Hepatocyte (in vitro differentiated cells): Measurements from ENCODE around the gene ALG1L2. TPM values are rescaled to one million over a fixed set of nuclear protein-coding genes. Genes with fewer than 3 reads are reported as not detected.
"Not testable (repeated sequence)": the region's sequence is repeated elsewhere in the genome, so short reads cannot be mapped to it uniquely, and the experiment has no call there.

Experiments used
- DNase-seq: peaks from one replicate; pipeline ENCODE4 v3.0.0-alpha.2; 2016; ENCODE audit warnings: low spot score
- H2AFZ ChIP-seq: fragments of 200-600 bp; sonication (generic); 2 replicates; pipeline ENCODE4 v1.6.0; 2016; ENCODE audit warnings: antibody characterized with exemption, mild to moderate bottlenecking
- H3K27ac ChIP-seq: fragments of 200-600 bp; sonication (generic); 2 replicates; pipeline ENCODE4 v1.5.1; 2016; ENCODE audit warnings: mild to moderate bottlenecking
- H3K27me3 ChIP-seq: fragments of 200-600 bp; sonication (generic); 2 replicates; pipeline ENCODE4 v1.6.1; 2016
- H3K36me3 ChIP-seq: fragments of 200-600 bp; sonication (generic); replicated peaks from 2 replicates; pipeline ENCODE4 v1.5.1; 2016; ENCODE audit warnings: low read depth; ENCODE audit not compliant: insufficient read depth
- H3K4me1 ChIP-seq: fragments of 200-600 bp; sonication (generic); 2 replicates; pipeline ENCODE4 v1.5.1; 2016; ENCODE audit warnings: mild to moderate bottlenecking, moderate library complexity; ENCODE audit not compliant: insufficient read depth
- H3K4me2 ChIP-seq: fragments of 200-600 bp; sonication (generic); 2 replicates; pipeline ENCODE4 v1.6.0; 2016
- H3K4me3 ChIP-seq: fragments of 200-600 bp; sonication (generic); 2 replicates; pipeline ENCODE4 v1.5.1; 2016; ENCODE audit warnings: mild to moderate bottlenecking
- H3K79me2 ChIP-seq: fragments of 200-600 bp; sonication (generic); 2 replicates; pipeline ENCODE4 v1.6.0; 2017; ENCODE audit warnings: mild to moderate bottlenecking
- H3K9me2 ChIP-seq: fragments of 200-600 bp; sonication (generic); replicated peaks from 2 replicates; pipeline ENCODE4 v1.6.0; 2017; ENCODE audit warnings: mild to moderate bottlenecking; ENCODE audit not compliant: insufficient read depth
- H3K9me3 ChIP-seq: fragments of 200-600 bp; sonication (generic); 2 replicates; pipeline ENCODE4 v1.5.1; 2016; ENCODE audit warnings: low read depth, mild to moderate bottlenecking
- H4K20me1 ChIP-seq: fragments of 200-600 bp; sonication (generic); 2 replicates; pipeline ENCODE4 v1.6.0; 2016; ENCODE audit warnings: mild to moderate bottlenecking; ENCODE audit not compliant: insufficient read depth, poor library complexity, severe bottlenecking
- EZH2 ChIP-seq: fragments of 200-600 bp; sonication (generic); IDR thresholded peaks from 2 replicates; pipeline ENCODE4 v1.6.1; 2016; ENCODE audit warnings: antibody characterized with exemption, mild to moderate bottlenecking, borderline replicate concordance
- WGBS: methylation state at CpG from one replicate; pipeline ENCODE4 v1.1.6; 2016; ENCODE audit warnings: low lambda C conversion rate; ENCODE audit errors: missing lambda C conversion rate; 5-methylcytosine and 5-hydroxymethylcytosine counted together
- polyA plus RNA-seq: library from polyadenylated mRNA; unstranded; fragments of >200 nt; fragmentation: Nextera tagmentation; extraction: Ambion mirVana; gene quantifications from 2 replicates; pipeline ENCODE4 v1.2.1, GENCODE V29; 2016
- total RNA-seq: library from RNA; depleted of rRNA; stranded (reverse); fragments of >200 nt; gene quantifications from 2 replicates; pipeline ENCODE4 v1.2.3, GENCODE V29; 2014

The ALG1L2 gene
- total and polyA plus RNA-seq, 2 experiments from 2014 or later = 1.7 TPM; not detected in 1

DNA sequence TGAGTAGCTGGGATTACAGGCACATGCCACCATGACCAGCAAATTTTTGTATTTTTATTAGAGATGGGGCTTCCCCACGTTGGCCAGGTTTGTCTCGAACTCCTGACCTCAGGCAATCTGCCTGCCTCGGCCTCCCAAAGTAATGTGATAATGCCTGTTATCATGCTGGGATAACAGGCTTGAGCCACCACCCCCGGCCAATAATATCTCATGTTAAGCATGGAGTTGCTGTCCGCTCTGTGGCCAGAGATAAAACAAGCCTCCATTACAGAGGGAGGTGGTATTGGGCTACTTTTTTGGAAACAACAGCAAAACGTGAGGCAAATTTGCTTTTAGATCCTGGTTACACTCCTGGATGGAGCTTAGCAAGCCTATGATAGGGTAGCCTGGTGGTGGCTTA lies 32.9 kb upstream of the ALG1L2 start:
- H3K27me3 ChIP-seq = no peaks in the 10 kb centered on the region
- no peaks in the 10 kb centered on the region for H3K79me2 ChIP-seq
- H3K4me1 ChIP-seq = no peaks in the 10 kb centered on the region
- no peak for DNase-seq
- no peak overlapping the region for H3K4me3 ChIP-seq
- H4K20me1 ChIP-seq = no peaks in the 10 kb centered on the region
- no peaks in the 10 kb centered on the region for H3K9me3 ChIP-seq
- H3K4me2 ChIP-seq = no peak overlapping the region
- 74% methylated on average over 6 of the region's 6 CpGs for WGBS
- no peak overlapping the region for H2AFZ ChIP-seq
- no peak overlapping the region for H3K27ac ChIP-seq
- H3K36me3 ChIP-seq = no peaks in the 10 kb centered on the region
- H3K9me2 ChIP-seq = no peaks in the 10 kb centered on the region
- no peak for TF ChIP-seq EZH2

- not testable (repeated sequence) for H3K4me3 ChIP-seq, H3K36me3 ChIP-seq, H4K20me1 ChIP-seq, H2AFZ ChIP-seq, H3K27me3 ChIP-seq, H3K9me3 ChIP-seq, H3K79me2 ChIP-seq, DNase-seq, H3K27ac ChIP-seq, H3K9me2 ChIP-seq, H3K4me2 ChIP-seq, H3K4me1 ChIP-seq
- 51% methylated on average over 5 of the region's 5 CpGs for WGBS
Observed at GRCh38 chr3:130052366-130052765, 29.3 kb upstream of the ALG1L2 start.

GRCh38 chr3:130052965-130053364 lies 28.7 kb upstream of the ALG1L2 start:
- not testable (repeated sequence) for H3K4me1 ChIP-seq, DNase-seq, H4K20me1 ChIP-seq, H3K9me2 ChIP-seq, H3K9me3 ChIP-seq, H2AFZ ChIP-seq, H3K4me2 ChIP-seq, H3K36me3 ChIP-seq, H3K27ac ChIP-seq, H3K27me3 ChIP-seq, H3K4me3 ChIP-seq, H3K79me2 ChIP-seq
- 22% methylated on average over 3 of the region's 4 CpGs for whole genome bisulfite sequencing

- H2AFZ ChIP-seq = not testable (repeated sequence)
Observed at GRCh38 chr3:130057536-130058266, 23.9 kb upstream of the ALG1L2 start.

GRCh38 chr3:130058267-130058657 lies 23.4 kb upstream of the ALG1L2 start:
- not testable (repeated sequence) for H3K27me3 ChIP-seq, H3K9me3 ChIP-seq, H3K4me1 ChIP-seq, H3K9me2 ChIP-seq, H3K79me2 ChIP-seq, DNase-seq, H3K27ac ChIP-seq, H3K4me2 ChIP-seq, H3K4me3 ChIP-seq, H2AFZ ChIP-seq, H3K36me3 ChIP-seq, H4K20me1 ChIP-seq
- 94% methylated on average over 2 of the region's 4 CpGs for WGBS

More at GRCh38 chr3:130057536-130058266, 23.9 kb upstream of the ALG1L2 start:
- not testable (repeated sequence) for H3K27me3 ChIP-seq, H3K9me3 ChIP-seq, DNase-seq, H3K36me3 ChIP-seq, H3K9me2 ChIP-seq, H4K20me1 ChIP-seq, H3K79me2 ChIP-seq, H3K4me1 ChIP-seq, H3K4me3 ChIP-seq, H3K4me2 ChIP-seq
- 33% methylated on average over 15 of the region's 15 CpGs for WGBS
- peak overlapping the region; percentile 57 for H3K27ac ChIP-seq

DNA sequence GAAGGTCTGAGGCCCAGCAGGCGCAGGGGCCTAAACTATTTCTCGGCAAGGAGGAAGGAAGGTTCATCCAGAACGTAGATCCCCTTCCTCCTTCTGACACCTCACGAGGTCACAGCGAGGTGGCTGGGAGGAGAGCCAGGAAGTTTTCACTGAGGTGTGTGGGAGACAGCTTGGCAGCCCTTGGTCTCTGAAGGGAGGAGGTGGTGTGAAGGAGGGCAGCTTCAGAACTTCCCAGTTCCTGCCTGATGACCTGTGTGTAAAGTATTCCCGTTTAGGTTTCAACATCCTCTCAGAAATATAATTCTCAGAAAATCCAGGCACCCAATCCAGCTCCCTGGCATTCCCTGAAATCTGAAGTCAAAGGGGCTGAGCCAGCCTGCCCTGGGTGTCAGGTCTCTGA lies 22.9 kb upstream of the ALG1L2 start:
- 37% methylated on average over 5 of the region's 6 CpGs for WGBS
- not testable (repeated sequence) for H3K36me3 ChIP-seq, H3K27ac ChIP-seq, H3K4me2 ChIP-seq, H3K27me3 ChIP-seq, DNase-seq, H3K9me2 ChIP-seq, H3K4me3 ChIP-seq, H2AFZ ChIP-seq, H3K4me1 ChIP-seq, H3K9me3 ChIP-seq, H3K79me2 ChIP-seq, H4K20me1 ChIP-seq

DNA sequence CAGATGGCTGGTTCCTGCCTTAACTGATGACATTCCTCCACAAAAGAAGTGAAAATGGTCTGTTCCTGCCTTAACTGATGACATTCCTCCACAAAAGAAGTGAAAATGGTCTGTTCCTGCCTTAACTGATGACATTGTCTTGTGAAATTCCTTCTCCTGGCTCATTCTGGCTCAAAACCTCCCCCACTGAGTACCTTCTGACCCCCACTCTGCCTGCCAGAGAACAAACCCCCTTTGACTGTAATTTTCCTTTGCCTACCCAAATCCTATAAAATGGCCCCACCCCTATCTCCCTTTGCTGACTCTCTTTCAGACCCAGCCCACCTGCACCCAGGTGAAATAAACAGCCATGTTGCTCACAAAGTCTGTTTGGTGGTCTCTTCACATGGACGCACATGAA lies 22.5 kb upstream of the ALG1L2 start:
- not testable (repeated sequence) for H3K36me3 ChIP-seq, H3K27ac ChIP-seq, H2AFZ ChIP-seq, H3K4me2 ChIP-seq, H3K27me3 ChIP-seq, H3K9me3 ChIP-seq, DNase-seq, H4K20me1 ChIP-seq, H3K4me1 ChIP-seq, H3K9me2 ChIP-seq, H3K4me3 ChIP-seq, H3K79me2 ChIP-seq
- WGBS = 100% methylated on average over 1 of the region's 1 CpG
